Keratinocyte (primary cell): Measurements from ENCODE around the gene SDS. TPM values are rescaled to one million over a fixed set of nuclear protein-coding genes. Genes with fewer than 3 reads are reported as not detected.

Experiments used
- DNase-seq: peaks from one replicate; pipeline ENCODE4 v3.0.0-alpha.2; 2011; ENCODE audit warnings: low read depth, missing footprints, low spot score
- FAIRE-seq: peaks from 2 replicates; lab custom pipeline; 2011; peaks lifted over from hg19 to GRCh38; lab: Jason Lieb, UNC
- H2AFZ ChIP-seq: 2 replicates; pipeline ENCODE4 v1.6.0; 2012; ENCODE audit warnings: low read length, control low read depth, inconsistent platforms; ENCODE audit not compliant: control insufficient read depth
- H3K27ac ChIP-seq: 2 replicates; pipeline ENCODE4 v1.5.1; 2011; ENCODE audit warnings: low read length; ENCODE audit not compliant: control insufficient read depth, insufficient read depth
- H3K27me3 ChIP-seq: 3 replicates; pipeline ENCODE4 v1.6.0; 2011; ENCODE audit warnings: low read length; ENCODE audit not compliant: control insufficient read depth, insufficient read depth; ENCODE audit errors: extremely low read depth
- H3K36me3 ChIP-seq, 2 experiments: 2 replicates in 1 of 2; 3 replicates in 1 of 2; pipeline ENCODE4 v1.5.1; 2011; ENCODE audit warnings: low read length in 2 of 2, mild to moderate bottlenecking in 1 of 2; ENCODE audit not compliant: control insufficient read depth in 2 of 2, insufficient read depth in 2 of 2; ENCODE audit errors: extremely low read depth in 1 of 2
- H3K4me1 ChIP-seq: 3 replicates; pipeline ENCODE4 v1.5.1; 2011; ENCODE audit warnings: low read length; ENCODE audit not compliant: control insufficient read depth, insufficient read depth; ENCODE audit errors: extremely low read depth
- H3K4me2 ChIP-seq: 3 replicates; pipeline ENCODE4 v1.6.0; 2011; ENCODE audit warnings: low read depth, low read length; ENCODE audit not compliant: control insufficient read depth, insufficient read depth; ENCODE audit errors: extremely low read depth
- H3K4me3 ChIP-seq, 3 experiments: fragments of 200-600 bp in 1 of 3; sonication (generic) in 1 of 3; 2 replicates in 2 of 3; 3 replicates in 1 of 3; pipeline ENCODE4 v1.5.1; 2011 to 2016; ENCODE audit warnings: low read length in 3 of 3, mild to moderate bottlenecking in 3 of 3, control low read depth in 2 of 3, inconsistent platforms in 1 of 3, low read depth in 1 of 3, mixed read lengths in 1 of 3, mixed run types in 1 of 3, moderate library complexity in 1 of 3; ENCODE audit not compliant: control insufficient read depth in 2 of 3, insufficient read depth in 2 of 3; ENCODE audit errors: extremely low read depth in 1 of 3
- H3K79me2 ChIP-seq: 2 replicates; pipeline ENCODE4 v1.6.0; 2012; ENCODE audit warnings: low read length; ENCODE audit not compliant: control insufficient read depth, insufficient read depth
- H3K9ac ChIP-seq: 3 replicates; pipeline ENCODE4 v1.6.0; 2011; ENCODE audit warnings: low read length; ENCODE audit not compliant: control insufficient read depth, insufficient read depth; ENCODE audit errors: extremely low read depth
- H3K9me1 ChIP-seq: 3 replicates; pipeline ENCODE4 v1.6.0; 2011; ENCODE audit warnings: low read length; ENCODE audit not compliant: control insufficient read depth, insufficient read depth; ENCODE audit errors: extremely low read depth
- H3K9me3 ChIP-seq: 2 replicates; pipeline ENCODE4 v1.5.1; 2012; ENCODE audit warnings: low read depth, low read length; ENCODE audit not compliant: control insufficient read depth
- H4K20me1 ChIP-seq: 3 replicates; pipeline ENCODE4 v1.6.0; 2011; ENCODE audit warnings: low read length; ENCODE audit not compliant: control insufficient read depth, insufficient read depth; ENCODE audit errors: extremely low read depth
- CTCF ChIP-seq, 3 experiments: IDR thresholded peaks in 1 of 3; conservative IDR thresholded peaks in 1 of 3; optimal IDR thresholded peaks in 1 of 3; 2 replicates in 2 of 3; 3 replicates in 1 of 3; pipeline versions ENCODE3 to v1.5.1; 2011; ENCODE audit warnings: low read length in 3 of 3, mild to moderate bottlenecking in 3 of 3, moderate library complexity in 2 of 3, control low read depth in 1 of 3, inconsistent platforms in 1 of 3; ENCODE audit not compliant: insufficient read depth in 2 of 3; ENCODE audit errors: extremely low read depth in 1 of 3
- EZH2 ChIP-seq: IDR thresholded peaks from one replicate; pipeline ENCODE4 v1.6.1; 2012; ENCODE audit warnings: inconsistent platforms, mild to moderate bottlenecking, low read length, moderate library complexity
- dilution Hi-C: fragments of 300-500 bp; cut with MboI; formaldehyde crosslinking; loops from one replicate; pipeline ENCODE4 v1.7.0; 2020; ENCODE audit warnings: low sequenced_read_pairs; ENCODE audit not compliant: extremely low pct_ligation_motif_present
- polyA plus RNA-seq, 5 experiments: library from polyadenylated mRNA; depleted of rRNA in 3 of 5; stranded (reverse) in 3 of 5; stranded (forward) in 1 of 5; unstranded in 1 of 5; fragments of >200 nt; gene quantifications; 1 replicate in 1 of 5; 2 replicates in 3 of 5; 3 replicates in 1 of 5; pipeline versions ENCODE4 v1.2.1 to v1.2.3, GENCODE V29; 2011 to 2012; ENCODE audit warnings: missing spikeins in 2 of 5, low read depth in 1 of 5, low replicate concordance in 1 of 5

SDS gene
- polyA plus RNA-seq, 1 donor (not counting 4 experiments of a cell fraction or from before 2014, with no cell fraction given), result not detected

GRCh38 chr12:113390064-113391043, 13.3 kb downstream of the SDS start:
- Histone ChIP-seq H3K27ac (no peak overlapping the region), H2AFZ (no peak overlapping the region), H3K79me2 (no peaks in the 10 kb centered on the region), H3K36me3 (peaks cover 0 to 15% of the 10 kb centered on the region in 2 experiments), H3K9me1 (no peaks in the 10 kb centered on the region), H3K9ac (no peak overlapping the region), H3K4me2 (no peak overlapping the region), H3K27me3 (no peaks in the 10 kb centered on the region), H3K4me3 (no peak overlapping the region), H3K4me1 (no peaks in the 10 kb centered on the region), H3K9me3 (no peaks in the 10 kb centered on the region), H4K20me1 (no peaks in the 10 kb centered on the region)
- TF ChIP-seq EZH2 (no peak), CTCF (optimal IDR thresholded peaks at IDR 0.05 in 1 of 3, IDR thresholded peaks at IDR 0.05 in 1 of 3, conservative IDR thresholded peaks at IDR 0.05 in 1 of 3; ENCODE audit: extremely low read depth in 1 of 3, insufficient read depth in 2 of 3, low read length in 3 of 3) (no peak)
- no peak for FAIRE-seq
- DNase-seq, result no peak
- dilution Hi-C loops, result no loop called here

- Histone ChIP-seq H3K36me3 (peaks cover 0 to 25% of the 10 kb centered on the region in 2 experiments), H4K20me1 (no peaks in the 10 kb centered on the region), H3K27me3 (no peaks in the 10 kb centered on the region), H3K79me2 (no peaks in the 10 kb centered on the region), H3K27ac (no peak overlapping the region), H3K4me1 (no peaks in the 10 kb centered on the region), H3K4me2 (no peak overlapping the region), H3K9me1 (no peaks in the 10 kb centered on the region), H2AFZ (no peak overlapping the region), H3K9ac (no peak overlapping the region), H3K4me3 (no peak overlapping the region), H3K9me3 (no peaks in the 10 kb centered on the region)
- DNase-seq, result no peak
- FAIRE-seq, result no peak
- TF ChIP-seq CTCF (optimal IDR thresholded peaks at IDR 0.05 in 1 of 3, IDR thresholded peaks at IDR 0.05 in 1 of 3, conservative IDR thresholded peaks at IDR 0.05 in 1 of 3; ENCODE audit: extremely low read depth in 1 of 3, insufficient read depth in 2 of 3, low read length in 3 of 3) (no peak), EZH2 (no peak)
- dilution Hi-C loops, result no loop called here
Measured at GRCh38 chr12:113388351-113388750, 15.3 kb downstream of the SDS start.
